GM12892 (cell line): Measurements from ENCODE around the gene CNTNAP2.

Source experiments
- DNase-seq: peaks from one replicate; pipeline ENCODE4 v3.0.0; 2011; ENCODE audit not compliant: insufficient read length
- FAIRE-seq: peaks from 2 replicates; lab custom pipeline; 2011; peaks lifted over from hg19 to GRCh38; lab: Jason Lieb, UNC
- POLR2A ChIP-seq: IDR thresholded peaks from 2 replicates; pipeline ENCODE4 v1.6.1; 2011; ENCODE audit warnings: low read depth, low read length, control low read depth
- POLR2AphosphoS5 ChIP-seq: IDR thresholded peaks from 2 replicates; pipeline ENCODE4 v1.6.1; 2011; ENCODE audit warnings: low read depth, low read length, control low read depth
- TAF1 ChIP-seq: IDR thresholded peaks from 2 replicates; pipeline ENCODE4 v1.6.1; 2011; ENCODE audit warnings: low read depth, mild to moderate bottlenecking, control low read depth, low read length, borderline replicate concordance

The CNTNAP2 gene

DNA sequence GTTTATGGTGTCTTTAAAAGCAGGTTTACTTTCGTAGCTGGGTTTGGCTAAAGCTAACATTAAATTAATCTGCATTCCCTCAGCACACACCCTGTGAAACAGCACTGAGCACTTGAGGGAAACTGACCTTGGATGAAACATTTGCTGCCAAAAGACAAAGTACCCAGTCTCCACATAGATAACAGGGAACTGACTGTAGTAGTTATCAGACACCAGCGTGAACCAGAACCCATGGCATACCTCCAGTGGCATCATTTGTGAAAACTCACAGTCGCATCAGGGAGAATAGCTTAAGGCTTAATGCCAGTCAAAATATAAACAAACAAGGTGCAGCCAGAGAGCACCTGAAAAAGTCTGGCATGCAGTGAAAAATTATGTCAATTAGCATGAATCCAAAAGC, 2116.2 kb downstream of the CNTNAP2 start:
- FAIRE-seq (no peak), DNase-seq (no peak)
- TF ChIP-seq TAF1, result no peak
- no peak for TF ChIP-seq POLR2AphosphoS5
- no peak for TF ChIP-seq POLR2A

- FAIRE-seq (no peak), DNase-seq (no peak)
- TF ChIP-seq POLR2A (no peak), TAF1 (no peak), POLR2AphosphoS5 (no peak)
These were observed 2118.1 kb downstream of the CNTNAP2 start for GRCh38 chr7:148234715-148235114.

GRCh38 chr7:148238761-148239325, 2122.2 kb downstream of the CNTNAP2 start:
- FAIRE-seq, result no peak

DNA sequence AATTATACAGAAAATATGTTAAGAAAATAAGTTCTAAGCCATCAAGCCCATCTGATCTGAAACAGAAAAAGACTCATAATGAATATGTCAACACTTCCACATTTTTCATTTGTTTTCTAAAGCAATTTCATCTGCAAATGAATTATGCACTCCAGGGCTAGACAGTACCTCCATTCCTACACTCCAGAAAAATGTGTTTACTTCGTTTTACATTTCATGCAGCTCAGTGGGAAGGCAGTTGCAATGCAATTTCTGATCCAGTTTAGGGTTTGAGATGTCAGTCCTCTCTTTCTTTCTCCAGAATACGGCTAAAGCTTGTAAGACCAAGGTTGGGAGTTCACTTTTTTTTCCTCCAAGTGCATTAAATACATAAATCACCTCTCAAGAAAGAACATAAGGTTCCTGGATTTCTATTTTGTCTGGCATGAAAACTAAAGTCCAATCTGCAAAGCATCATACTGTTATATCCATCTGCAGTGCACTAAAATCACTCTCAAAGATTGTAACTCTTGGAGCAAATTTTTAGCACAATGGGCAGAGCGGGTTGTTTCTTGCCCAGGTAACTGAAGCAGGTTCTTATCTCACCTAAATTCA, 2125.2 kb downstream of the CNTNAP2 start:
- no peak for DNase-seq
- no peak for FAIRE-seq
- TF ChIP-seq POLR2A (no peak), POLR2AphosphoS5 (no peak), TAF1 (no peak)

More at GRCh38 chr7:148238761-148239325, 2122.2 kb downstream of the CNTNAP2 start:
- TF ChIP-seq TAF1 (no peak), POLR2A (no peak), POLR2AphosphoS5 (no peak)
- DNase-seq, result no peak

DNA sequence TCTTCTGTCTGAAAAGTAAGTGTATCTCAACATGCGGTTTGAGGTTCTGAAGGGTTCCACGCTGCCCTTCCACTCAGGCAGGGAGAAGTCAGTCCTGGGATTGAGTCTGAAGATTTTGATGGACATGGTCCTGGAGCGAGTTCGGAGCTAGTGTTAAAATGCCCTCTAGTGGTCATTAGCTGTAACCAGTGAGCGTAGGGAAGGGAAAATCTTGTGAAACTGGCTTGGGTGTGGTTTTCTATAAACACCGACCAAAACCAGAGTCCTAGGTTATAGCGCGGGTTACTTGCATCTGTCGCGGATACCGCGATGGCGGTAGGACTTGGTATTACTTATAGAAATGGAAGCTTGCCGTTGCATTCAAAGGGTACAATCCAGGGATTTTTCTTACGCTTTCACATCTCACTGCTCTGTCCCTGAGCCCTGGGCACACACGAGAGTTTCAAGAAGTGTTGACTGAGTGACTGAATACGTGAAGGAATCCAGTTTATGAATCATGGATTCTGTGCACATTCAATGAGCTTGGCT, 2125.8 kb downstream of the CNTNAP2 start:
- no peak for TF ChIP-seq TAF1
- TF ChIP-seq POLR2A, result no peak
- TF ChIP-seq POLR2AphosphoS5, result no peak
- peak; percentile 92 for FAIRE-seq
- DNase-seq, result no peak

DNA sequence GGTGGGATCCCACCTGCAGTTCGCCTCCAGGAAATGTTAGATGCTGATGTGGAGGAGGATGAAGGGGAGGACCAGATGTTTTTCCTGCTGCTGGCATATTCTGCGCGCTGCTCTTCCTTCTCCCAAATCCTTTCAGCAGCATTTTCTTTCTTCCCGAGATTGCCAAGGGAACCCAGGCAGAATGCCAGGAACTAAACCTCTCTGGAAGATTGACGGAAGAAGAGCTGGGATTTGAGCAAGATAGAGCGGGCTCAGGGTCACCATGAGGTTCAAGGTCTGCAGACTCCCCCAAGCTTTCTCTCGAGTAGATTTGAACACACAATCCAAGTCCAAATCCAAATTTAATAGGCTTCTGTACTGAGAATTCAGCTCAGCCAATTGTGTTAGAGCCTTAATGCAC, 2128.8 kb downstream of the CNTNAP2 start:
- no peak for FAIRE-seq
- no peak for DNase-seq
- TF ChIP-seq TAF1 (no peak), POLR2A (no peak), POLR2AphosphoS5 (no peak)

DNA sequence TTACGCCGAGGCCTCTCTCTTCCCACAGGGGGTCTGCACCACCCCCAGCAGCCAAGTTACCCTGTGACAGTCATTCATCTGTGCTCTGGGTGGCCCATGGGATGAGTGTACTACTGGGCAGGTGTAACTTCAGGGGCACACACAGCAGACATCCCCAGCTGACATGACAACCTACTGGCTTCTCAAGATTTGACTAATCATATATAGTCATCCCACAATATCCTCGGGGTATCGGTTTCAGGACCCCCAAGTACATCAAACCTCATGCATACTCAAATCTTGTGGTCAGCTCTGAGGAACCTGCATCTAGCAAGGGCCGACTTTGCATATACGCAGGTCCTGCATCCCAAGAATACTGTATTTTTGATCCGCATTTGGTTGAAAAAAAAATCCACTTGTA, 2137.0 kb downstream of the CNTNAP2 start:
- DNase-seq (peak; percentile 17), FAIRE-seq (peak; percentile 91)
- TF ChIP-seq POLR2AphosphoS5, result no peak

DNA sequence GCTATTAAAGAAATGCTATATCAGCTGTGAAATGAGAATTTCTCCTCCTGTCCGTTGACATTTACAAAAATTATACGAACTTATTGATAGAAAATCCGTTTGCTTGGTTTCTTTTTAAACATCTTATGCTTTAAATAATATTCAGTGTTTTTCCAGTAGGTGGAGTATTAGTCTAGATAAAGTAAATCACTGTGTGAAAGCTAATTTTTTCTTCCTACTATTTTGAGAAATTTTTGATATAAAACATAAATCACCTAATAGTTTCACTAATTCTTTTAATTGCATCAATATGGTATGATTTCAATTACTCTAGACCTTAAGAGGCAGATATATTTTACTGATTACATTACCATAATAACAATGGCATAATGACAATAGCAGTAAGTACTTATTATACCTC, 2138.7 kb downstream of the CNTNAP2 start:
- FAIRE-seq, result no peak
- no peak for DNase-seq
- no peak for TF ChIP-seq POLR2AphosphoS5
- TF ChIP-seq TAF1, result no peak
- TF ChIP-seq POLR2A, result no peak

DNA sequence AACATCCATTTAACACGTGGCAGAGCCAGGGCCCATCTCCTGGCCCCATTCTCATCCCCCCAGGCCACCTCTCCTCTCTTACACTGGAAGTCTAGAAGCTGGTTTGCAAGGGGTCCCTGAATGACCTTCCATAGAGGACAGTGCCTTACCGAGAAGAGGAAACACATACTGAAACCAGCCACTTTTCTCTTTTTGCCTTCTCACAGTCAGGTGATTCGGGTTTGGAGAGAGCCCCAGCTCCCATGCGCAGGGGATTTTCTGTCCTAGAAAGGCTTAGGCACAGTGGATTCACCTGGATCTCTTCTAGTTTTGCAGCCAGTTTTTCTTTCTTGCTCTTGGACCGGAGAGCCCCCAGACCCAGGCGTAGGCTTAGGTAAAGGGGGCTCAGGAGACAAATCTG, 2139.8 kb downstream of the CNTNAP2 start:
- FAIRE-seq, result no peak
- no peak for TF ChIP-seq POLR2AphosphoS5
- no peak for TF ChIP-seq TAF1
- no peak for TF ChIP-seq POLR2A

DNA sequence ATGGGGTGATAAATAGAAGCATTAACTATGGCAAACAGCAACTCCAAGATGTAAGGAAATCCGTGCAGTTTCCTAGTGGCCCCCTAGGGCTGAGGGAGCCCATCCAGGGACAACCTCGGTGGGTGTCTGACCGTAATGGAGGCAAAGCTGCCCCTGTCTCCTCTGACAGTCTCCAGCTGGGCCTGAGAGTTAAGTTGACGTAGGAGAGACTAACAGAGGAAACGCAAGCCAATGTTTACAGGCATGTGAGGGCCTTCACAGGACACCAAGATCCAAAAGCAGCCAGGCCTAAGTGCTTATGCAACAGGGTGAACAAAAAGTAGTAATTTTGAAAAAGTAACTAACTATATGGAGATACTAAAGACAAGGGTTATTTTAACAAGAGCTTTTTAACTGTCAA, 2144.0 kb downstream of the CNTNAP2 start:
- TF ChIP-seq TAF1 (no peak), POLR2A (no peak), POLR2AphosphoS5 (no peak)
- no peak for DNase-seq
- no peak for FAIRE-seq

More for the DNA sequence above, 2139.8 kb downstream of the CNTNAP2 start:
- no peak for DNase-seq

DNA sequence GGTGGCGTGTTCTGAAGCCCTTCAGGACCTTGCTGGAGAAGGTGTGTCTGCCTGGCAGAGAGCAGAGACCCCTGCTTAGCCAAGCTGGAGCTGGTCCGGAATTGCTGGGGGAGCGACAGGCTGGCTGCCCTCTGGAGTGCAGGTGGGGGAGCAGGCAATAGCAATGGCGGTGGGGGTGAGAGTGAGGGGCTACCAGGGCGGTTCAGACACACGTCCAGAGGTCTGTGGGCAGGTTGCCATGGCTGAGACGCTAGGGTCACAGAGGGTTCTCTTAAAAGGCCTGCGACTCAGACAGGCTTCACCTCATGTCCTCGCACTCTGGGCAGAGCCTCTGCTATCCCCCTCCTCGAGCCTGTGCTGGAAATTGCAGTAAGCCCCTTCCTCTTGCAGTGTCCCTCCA, 2144.9 kb downstream of the CNTNAP2 start:
- FAIRE-seq (no peak), DNase-seq (no peak)
- TF ChIP-seq POLR2A (no peak), POLR2AphosphoS5 (no peak), TAF1 (no peak)
